Measurements from ENCODE around the gene SHC1. TPM values are rescaled to one million over a fixed set of nuclear protein-coding genes. Genes with fewer than 3 reads are reported as not detected.
A peak's percentile ranks its signal among the peaks of the same experiment; 100 is the strongest.

SHC1 gene
- total and polyA plus RNA-seq, 2 donors (not counting 1 experiment from before 2014, with no cell fraction given) = 50.1 to 61.4 TPM

DNA sequence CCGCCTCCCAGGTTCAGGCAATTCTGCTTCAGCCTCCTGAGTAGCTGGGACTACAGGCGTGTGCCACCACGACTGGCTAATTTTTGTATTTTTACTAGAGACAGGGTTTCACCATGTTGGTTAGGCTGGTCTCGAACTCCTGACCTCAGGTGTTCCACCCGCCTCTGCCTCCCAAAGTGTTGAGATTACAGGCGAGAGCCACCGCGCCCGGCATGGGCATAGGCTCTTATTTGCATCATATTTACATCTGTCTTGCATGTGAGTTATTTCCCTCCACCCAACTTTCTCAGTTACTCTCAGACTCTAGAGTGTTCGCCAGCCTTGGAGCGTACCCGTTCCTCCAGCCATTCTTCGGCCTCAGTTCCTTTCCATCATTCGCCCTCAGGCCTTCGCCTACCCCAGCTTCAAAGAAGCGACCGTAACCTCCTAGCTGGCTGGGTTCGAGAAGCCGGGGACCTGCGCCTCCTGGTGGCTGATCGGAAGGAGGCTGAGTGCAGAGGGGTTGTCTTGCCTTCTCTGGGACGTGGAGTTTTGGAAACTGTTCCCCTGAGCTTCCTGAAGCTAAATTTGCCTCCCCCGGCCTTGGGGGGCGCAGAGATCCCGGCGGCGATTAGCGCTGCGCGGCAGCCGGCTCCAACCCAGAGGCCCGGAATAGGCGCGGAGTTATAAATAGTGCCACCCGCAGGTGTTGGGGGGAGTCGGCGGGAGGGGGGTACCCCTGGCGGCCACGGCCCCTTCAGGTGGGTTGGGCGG is 28.4 kb upstream of the SHC1 start:
- no peaks in the 10 kb centered on the region for H3K9me3 Mint-ChIP-seq (ENCODE audit: insufficient read depth)
- Histone ChIP-seq H3K27me3 (replicated peaks in 1 of 4; ENCODE audit: control extremely low read depth in 1 of 4, control insufficient read depth in 3 of 4, insufficient read depth in 4 of 4, low read length in 3 of 4) (no peaks in the 10 kb centered on the region), H4K20me1 (ENCODE audit: control insufficient read depth, insufficient read depth, low read length, poor library complexity, severe bottlenecking) (no peaks in the 10 kb centered on the region), H3K36me3 (replicated peaks in 1 of 2; ENCODE audit: control extremely low read depth in 1 of 2, control insufficient read depth in 1 of 2, extremely low read depth in 1 of 2, insufficient read depth in 2 of 2, low read length in 1 of 2) (no peaks in the 10 kb centered on the region), H2AFZ (ENCODE audit: insufficient read depth, low read depth, low read length, poor library complexity, severe bottlenecking) (peak overlapping the region; percentile 68), H3K27ac (ENCODE audit: low read length in 2 of 2) (peak overlapping the region; percentile 39 to 48), H3K4me1 (ENCODE audit: control insufficient read depth in 2 of 2, insufficient read depth in 2 of 2, low read length in 2 of 2) (peaks cover 12 to 21% of the 10 kb centered on the region in 2 donors), H3K4me2 (replicated peaks; ENCODE audit: low read depth, low read length, poor library complexity, severe bottlenecking) (peak overlapping the region; percentile 97), H3K79me2 (ENCODE audit: control insufficient read depth, insufficient read depth, low read length) (peaks cover 21% of the 10 kb centered on the region), H3K9me3 (ENCODE audit: control extremely low read depth in 1 of 3, control insufficient read depth in 2 of 3, insufficient read depth in 1 of 3, low read length in 2 of 3) (no peaks in the 10 kb centered on the region), H3K4me3 (ENCODE audit: control extremely low read depth in 1 of 5, extremely low read depth in 1 of 5, insufficient read depth in 1 of 5, low read depth in 2 of 5, low read length in 4 of 5) (peak overlapping the region; percentile 0 to 93 (median 74)), H3K9ac (ENCODE audit: low read length) (peak overlapping the region; percentile 75)
- TF ChIP-seq EZH2 (IDR thresholded peaks at IDR 0.05; ENCODE audit: borderline replicate concordance, insufficient read depth, low read depth, low read length, poor library complexity, severe bottlenecking) = no peak
- TF ChIP-seq, protein P1, sequence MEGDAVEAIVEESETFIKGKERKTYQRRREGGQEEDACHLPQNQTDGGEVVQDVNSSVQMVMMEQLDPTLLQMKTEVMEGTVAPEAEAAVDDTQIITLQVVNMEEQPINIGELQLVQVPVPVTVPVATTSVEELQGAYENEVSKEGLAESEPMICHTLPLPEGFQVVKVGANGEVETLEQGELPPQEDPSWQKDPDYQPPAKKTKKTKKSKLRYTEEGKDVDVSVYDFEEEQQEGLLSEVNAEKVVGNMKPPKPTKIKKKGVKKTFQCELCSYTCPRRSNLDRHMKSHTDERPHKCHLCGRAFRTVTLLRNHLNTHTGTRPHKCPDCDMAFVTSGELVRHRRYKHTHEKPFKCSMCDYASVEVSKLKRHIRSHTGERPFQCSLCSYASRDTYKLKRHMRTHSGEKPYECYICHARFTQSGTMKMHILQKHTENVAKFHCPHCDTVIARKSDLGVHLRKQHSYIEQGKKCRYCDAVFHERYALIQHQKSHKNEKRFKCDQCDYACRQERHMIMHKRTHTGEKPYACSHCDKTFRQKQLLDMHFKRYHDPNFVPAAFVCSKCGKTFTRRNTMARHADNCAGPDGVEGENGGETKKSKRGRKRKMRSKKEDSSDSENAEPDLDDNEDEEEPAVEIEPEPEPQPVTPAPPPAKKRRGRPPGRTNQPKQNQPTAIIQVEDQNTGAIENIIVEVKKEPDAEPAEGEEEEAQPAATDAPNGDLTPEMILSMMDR (IDR thresholded peaks at IDR 0.05) = peak; percentile 79
- 7% methylated on average over 34 of the region's 40 CpGs for WGBS (ENCODE audit: insufficient coverage)
- peak overlapping the region; percentile 84 for H3K27ac Mint-ChIP-seq
- ATAC-seq (ENCODE audit: low read depth) (no peak), DNase-seq (peak; percentile 78)
- intact Hi-C loops (cut with micrococcal nuclease) = loop anchor here (1.0 kb wide), 3 partner anchors 24 to 44 kb away; no protein-coding TSS in a partner anchor
- ChIA-PET CTCF (interaction anchor here (0.6 to 18.4 kb wide), 22 partner anchors 9 to 1289 kb away, joined by 3 to 295 read pairs (median 6); partner anchors contain the start of genes CKS1B, FLAD1, PBXIP1 and PMVK), POLR2A (interaction anchor here (0.7 to 7.4 kb wide), 12 partner anchors 11 to 138 kb away, joined by 3 to 74 read pairs (median 5); partner anchors contain the start of genes CKS1B, FLAD1, PMVK and PYGO2)
- peaks cover 28% of the 10 kb centered on the region for H3K4me1 Mint-ChIP-seq
- no peaks in the 10 kb centered on the region for H3K27me3 Mint-ChIP-seq
- peak overlapping the region; percentile 90 for H3K4me3 Mint-ChIP-seq

All from B cell (primary cell).